Transverse colon (tissue), 4 donors: ENCODE data around the gene CTDNEP1. TPM values are rescaled to one million over a fixed set of nuclear protein-coding genes. Genes with fewer than 3 reads are reported as not detected.

Experiments
- DNase-seq: peaks from one replicate; pipeline ENCODE4 v3.0.0-alpha.2; 2019
- H3K27ac ChIP-seq, 4 donors: fragments of 200-600 bp; sonication (generic); 2 replicates each; pipeline ENCODE4 v1.5.1; 2016 to 2018; ENCODE audit warnings: inconsistent platforms in 4 of 4
- H3K27me3 ChIP-seq: fragments of 200-600 bp; sonication (generic); 2 replicates; pipeline ENCODE4 v1.5.1; 2017; ENCODE audit warnings: inconsistent platforms
- H3K36me3 ChIP-seq, 4 donors: fragments of 200-600 bp; sonication (generic); 2 replicates each; pipeline ENCODE4 v1.5.1; 2017 to 2019; ENCODE audit warnings: inconsistent platforms in 4 of 4
- H3K4me1 ChIP-seq, 4 donors: fragments of 200-600 bp; sonication (generic); 2 replicates each; pipeline ENCODE4 v1.5.1; 2017 to 2020; ENCODE audit warnings: inconsistent platforms in 4 of 4
- H3K4me3 ChIP-seq, 4 donors: fragments of 200-600 bp; sonication (generic); 1 replicate in 1 of 4; 2 replicates in 3 of 4; pipeline versions ENCODE4 v1.5.1 to v1.6.1; 2017 to 2019; ENCODE audit warnings: inconsistent platforms in 4 of 4
- H3K9me3 ChIP-seq, 2 donors: fragments of 200-600 bp; sonication (generic); 2 replicates each; pipeline ENCODE4 v1.5.1; 2017 to 2019; ENCODE audit warnings: inconsistent platforms in 2 of 2
- CTCF ChIP-seq, 5 experiments: fragments of 200-600 bp in 3 of 5; fragments of 450-650 bp in 2 of 5; sonication (generic) in 3 of 5; IDR thresholded peaks; 1 replicate in 2 of 5; 2 replicates in 3 of 5; pipeline ENCODE4 v1.5.1; 2016 to 2017; ENCODE audit warnings: antibody characterized with exemption in 5 of 5, inconsistent platforms in 3 of 5, mild to moderate bottlenecking in 2 of 5, moderate library complexity in 1 of 5
- EP300 ChIP-seq: sonication (generic); formaldehyde crosslinking; IDR thresholded peaks from one replicate; pipeline ENCODE4 v1.6.1; 2017; ENCODE audit warnings: antibody characterized with exemption, low read depth
- POLR2A ChIP-seq: fragments of 450-650 bp; IDR thresholded peaks from one replicate; pipeline ENCODE4 v1.6.1; 2016; ENCODE audit warnings: antibody characterized with exemption, mild to moderate bottlenecking, moderate library complexity
- POLR2AphosphoS5 ChIP-seq, 3 donors: sonication (generic); formaldehyde crosslinking; IDR thresholded peaks; one replicate each; pipeline ENCODE4 v1.6.1; 2016; ENCODE audit warnings: antibody characterized with exemption in 3 of 3
- WGBS, 2 donors: methylation state at CpG; one replicate each; pipeline ENCODE4 v1.1.5; 2018; ENCODE audit warnings: low coverage in 1 of 2; 5-methylcytosine and 5-hydroxymethylcytosine counted together
- in situ Hi-C, 4 donors: fragments of 200-750 bp; cut with MboI; loops; one replicate each; pipeline versions ENCODE4 v1.15.0 to v1.15.1; 2017; ENCODE audit warnings: low sequenced_read_pairs in 3 of 4, low pct_ligation_motif_present in 1 of 4, low pct_unique_long_range_greater_than_20kb in 1 of 4
- intact Hi-C: fragments of 100-400 bp; cut with DNase I; formaldehyde crosslinking; loops from one replicate; pipeline ENCODE4 v1.15.1; 2023; ENCODE audit warnings: low total_unique reads
- total RNA-seq, 4 donors: library from RNA; depleted of rRNA; stranded (reverse); fragments of >200 nt; gene quantifications; one replicate each; pipeline ENCODE4 v1.1.0, GENCODE V29; 2016

The CTDNEP1 gene
- total RNA-seq, 4 donors from 2014 or later, result 52.3 to 113 (median 60.4) TPM

DNA sequence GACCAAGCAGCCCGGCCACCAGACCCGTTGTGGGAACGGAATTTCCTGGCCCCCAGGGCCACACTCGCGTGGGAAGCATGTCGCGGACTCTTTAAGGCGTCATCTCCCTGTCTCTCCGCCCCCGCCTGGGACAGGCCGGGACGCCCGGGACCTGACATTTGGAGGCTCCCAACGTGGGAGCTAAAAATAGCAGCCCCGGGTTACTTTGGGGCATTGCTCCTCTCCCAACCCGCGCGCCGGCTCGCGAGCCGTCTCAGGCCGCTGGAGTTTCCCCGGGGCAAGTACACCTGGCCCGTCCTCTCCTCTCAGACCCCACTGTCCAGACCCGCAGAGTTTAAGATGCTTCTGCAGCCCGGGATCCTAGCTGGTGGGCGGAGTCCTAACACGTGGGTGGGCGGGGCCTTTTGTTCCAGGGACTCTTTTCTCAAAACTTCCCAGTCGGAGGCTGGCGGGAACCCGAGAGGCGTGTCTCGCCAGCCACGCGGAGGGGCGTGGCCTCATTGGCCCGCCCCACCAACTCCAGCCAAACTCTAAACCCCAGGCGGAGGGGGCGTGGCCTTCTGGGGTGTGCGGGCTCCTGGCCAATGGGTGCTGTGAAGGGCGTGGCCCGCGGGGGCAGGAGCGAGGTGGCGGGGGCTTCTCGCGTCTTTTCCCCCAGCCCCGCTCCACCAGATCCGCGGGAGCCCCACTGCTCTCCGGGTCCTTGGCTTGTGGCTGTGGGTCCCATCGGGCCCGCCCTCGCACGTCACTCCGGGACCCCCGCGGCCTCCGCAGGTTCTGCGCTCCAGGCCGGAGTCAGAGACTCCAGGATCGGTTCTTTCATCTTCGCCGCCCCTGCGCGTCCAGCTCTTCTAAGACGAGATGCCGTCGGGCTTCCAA, 29.8 kb upstream of the CTDNEP1 start, which contains the start of gene SLC2A4:
TSS of gene SLC2A4 (plus strand) at position 645 of the 879 bp plus-strand sequence. CDS start at position 862, 217 bp downstream.
- no peaks in the 10 kb centered on the region for H3K36me3 ChIP-seq
- WGBS, 2 donors, result 0 to 10% methylated on average over 2 to 61 of the region's 71 CpGs
- intact Hi-C loops (loop anchor here (2.0 kb wide), 1 partner anchor 15 kb away; no protein-coding TSS in a partner anchor), in situ Hi-C loops (loop anchor here in 2 of 4 donors (25.0 kb wide), 1 partner anchor 244 kb away; the partner anchor contains the start of genes SLC16A11 (in 2 of the 2) and SLC16A13 (in 2 of the 2))
- no peaks in the 10 kb centered on the region for H3K9me3 ChIP-seq
- H3K27ac ChIP-seq, result peak within 1 kb of the TSS; percentile 84 to 89 (median 86)
- no peaks in the 10 kb centered on the region for H3K27me3 ChIP-seq
- TF ChIP-seq CTCF (IDR thresholded peaks at IDR 0.05) (no peak), POLR2AphosphoS5 (IDR thresholded peaks at IDR 0.05) (peak; percentile 57 to 73 (median 59)), POLR2A (peak; percentile 54), EP300 (no peak)
- peak; percentile 97 for DNase-seq
- peak within 1 kb of the TSS; percentile 41 to 71 (median 48) for H3K4me3 ChIP-seq
- H3K4me1 ChIP-seq, result peaks cover 12 to 42% (median 33%) of the 10 kb centered on the region in 4 donors

GRCh38 chr17:7280519-7281073, 29.1 kb upstream of the CTDNEP1 start:
- H3K27ac ChIP-seq, result peak overlapping the region; percentile 84 to 89 (median 86)
- peak; percentile 91 for DNase-seq
- TF ChIP-seq POLR2AphosphoS5 (IDR thresholded peaks at IDR 0.05), result peak in 2 of 3 donors; percentile 28 to 45
- TF ChIP-seq POLR2A, result peak; percentile 17
- peak; percentile 86 to 99 (median 96) for TF ChIP-seq CTCF (IDR thresholded peaks at IDR 0.05)
- TF ChIP-seq EP300, result peak; percentile 1
- H3K36me3 ChIP-seq, result no peaks in the 10 kb centered on the region
- intact Hi-C loops (loop anchor here (2.0 kb wide), 1 partner anchor 16 kb away; no protein-coding TSS in a partner anchor), in situ Hi-C loops (loop anchor here in 2 of 4 donors (25.0 kb wide), 1 partner anchor 243 kb away; the partner anchor contains the start of genes SLC16A11 (in 2 of the 2) and SLC16A13 (in 2 of the 2))
- H3K27me3 ChIP-seq, result no peaks in the 10 kb centered on the region
- 0% methylated on average over 3 to 29 of the region's 29 CpGs for WGBS, 2 donors
- H3K4me3 ChIP-seq, result peak overlapping the region in 3 of 4 donors; percentile 43 to 71 (median 54)
- no peaks in the 10 kb centered on the region for H3K9me3 ChIP-seq
- H3K4me1 ChIP-seq, result peaks cover 12 to 42% (median 33%) of the 10 kb centered on the region in 4 donors

GRCh38 chr17:7279448-7279847, 27.9 kb upstream of the CTDNEP1 start:
- Histone ChIP-seq H3K36me3 (no peaks in the 10 kb centered on the region), H3K27me3 (no peaks in the 10 kb centered on the region), H3K4me3 (no peak overlapping the region), H3K9me3 (no peaks in the 10 kb centered on the region), H3K27ac (peak overlapping the region; percentile 84 to 89 (median 86)), H3K4me1 (peaks cover 12 to 42% (median 30%) of the 10 kb centered on the region in 4 donors)
- no peak for DNase-seq
- intact Hi-C loops (no loop called here), in situ Hi-C loops (loop anchor here in 2 of 4 donors (10.0 to 25.0 kb wide), 2 partner anchors 65 to 242 kb away; partner anchors contain the start of genes SLC16A11 (in 2 of the 2) and SLC16A13 (in 2 of the 2))
- 47 to 66% methylated on average over 7 to 8 of the region's 8 CpGs for WGBS, 2 donors
- no peak for TF ChIP-seq POLR2A
- TF ChIP-seq POLR2AphosphoS5 (IDR thresholded peaks at IDR 0.05), result peak in 1 of 3 donors; percentile 13

- H3K4me1 ChIP-seq, result peaks cover 0 to 59% (median 26%) of the 10 kb centered on the region in 4 donors
- WGBS, 2 donors, result 34 to 38% methylated on average over 1 of the region's 1 CpG
- peak overlapping the region; percentile 80 to 82 (median 82) for H3K27ac ChIP-seq
- H3K9me3 ChIP-seq, result no peaks in the 10 kb centered on the region
- H3K36me3 ChIP-seq, result no peaks in the 10 kb centered on the region
- in situ Hi-C loops, result no loop called here
- DNase-seq, result no peak
- H3K4me3 ChIP-seq, result no peak overlapping the region
- peaks cover 30% of the 10 kb centered on the region for H3K27me3 ChIP-seq
- intact Hi-C loops, result no loop called here
- TF ChIP-seq POLR2A (no peak), POLR2AphosphoS5 (IDR thresholded peaks at IDR 0.05) (no peak), CTCF (IDR thresholded peaks at IDR 0.05) (no peak), EP300 (no peak)
Observed at GRCh38 chr17:7266784-7267183, 15.2 kb upstream of the CTDNEP1 start.
